ENCODE measurements around the gene LAMP5.

The LAMP5 gene

GRCh38 chr20:9500121-9500520 lies 14.3 kb upstream of the LAMP5 start:
- no peak overlapping the region for H3K4me3 ChIP-seq (ENCODE audit: low read depth, low read length)
- peak; percentile 68 for DNase-seq (ENCODE audit: low read depth)
- TF ChIP-seq MYC (IDR thresholded peaks at IDR 0.05; ENCODE audit: low read depth, low read length) = no peak
- TF ChIP-seq, protein P1, sequence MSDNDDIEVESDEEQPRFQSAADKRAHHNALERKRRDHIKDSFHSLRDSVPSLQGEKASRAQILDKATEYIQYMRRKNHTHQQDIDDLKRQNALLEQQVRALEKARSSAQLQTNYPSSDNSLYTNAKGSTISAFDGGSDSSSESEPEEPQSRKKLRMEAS (IDR thresholded peaks at IDR 0.05; ENCODE audit: low read depth, low read length) = no peak

DNA sequence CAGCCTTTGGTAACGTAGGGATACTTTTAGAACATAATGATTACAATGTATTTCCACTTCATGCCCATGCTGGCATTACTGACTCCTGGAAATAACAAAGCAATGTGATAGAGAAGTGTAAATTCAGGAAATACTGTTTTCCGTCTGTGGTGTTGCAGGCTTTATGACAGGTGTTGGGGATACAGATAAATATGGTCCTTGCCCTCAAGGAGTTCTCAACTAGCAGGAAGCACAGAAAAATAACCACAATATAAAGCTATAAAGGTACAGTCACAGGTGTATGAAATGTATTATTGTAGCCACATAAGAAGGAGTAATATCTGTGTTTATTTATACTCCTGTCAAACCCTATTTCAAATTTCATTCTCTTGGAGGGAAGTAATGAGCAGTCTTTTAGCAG lies 12.9 kb upstream of the LAMP5 start:
- no peak for DNase-seq (ENCODE audit: low read depth)
- H3K4me3 ChIP-seq (ENCODE audit: low read depth, low read length) = no peak overlapping the region
- TF ChIP-seq, protein P2, sequence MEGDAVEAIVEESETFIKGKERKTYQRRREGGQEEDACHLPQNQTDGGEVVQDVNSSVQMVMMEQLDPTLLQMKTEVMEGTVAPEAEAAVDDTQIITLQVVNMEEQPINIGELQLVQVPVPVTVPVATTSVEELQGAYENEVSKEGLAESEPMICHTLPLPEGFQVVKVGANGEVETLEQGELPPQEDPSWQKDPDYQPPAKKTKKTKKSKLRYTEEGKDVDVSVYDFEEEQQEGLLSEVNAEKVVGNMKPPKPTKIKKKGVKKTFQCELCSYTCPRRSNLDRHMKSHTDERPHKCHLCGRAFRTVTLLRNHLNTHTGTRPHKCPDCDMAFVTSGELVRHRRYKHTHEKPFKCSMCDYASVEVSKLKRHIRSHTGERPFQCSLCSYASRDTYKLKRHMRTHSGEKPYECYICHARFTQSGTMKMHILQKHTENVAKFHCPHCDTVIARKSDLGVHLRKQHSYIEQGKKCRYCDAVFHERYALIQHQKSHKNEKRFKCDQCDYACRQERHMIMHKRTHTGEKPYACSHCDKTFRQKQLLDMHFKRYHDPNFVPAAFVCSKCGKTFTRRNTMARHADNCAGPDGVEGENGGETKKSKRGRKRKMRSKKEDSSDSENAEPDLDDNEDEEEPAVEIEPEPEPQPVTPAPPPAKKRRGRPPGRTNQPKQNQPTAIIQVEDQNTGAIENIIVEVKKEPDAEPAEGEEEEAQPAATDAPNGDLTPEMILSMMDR (IDR thresholded peaks at IDR 0.05; ENCODE audit: low read depth, low read length) = no peak
- TF ChIP-seq, protein P1 (IDR thresholded peaks at IDR 0.05; ENCODE audit: low read depth, low read length) = no peak
- TF ChIP-seq MYC (IDR thresholded peaks at IDR 0.05; ENCODE audit: low read depth, low read length) (no peak), POLR2A (IDR thresholded peaks at IDR 0.05; ENCODE audit: extremely low read depth, insufficient read length) (no peak)

DNA sequence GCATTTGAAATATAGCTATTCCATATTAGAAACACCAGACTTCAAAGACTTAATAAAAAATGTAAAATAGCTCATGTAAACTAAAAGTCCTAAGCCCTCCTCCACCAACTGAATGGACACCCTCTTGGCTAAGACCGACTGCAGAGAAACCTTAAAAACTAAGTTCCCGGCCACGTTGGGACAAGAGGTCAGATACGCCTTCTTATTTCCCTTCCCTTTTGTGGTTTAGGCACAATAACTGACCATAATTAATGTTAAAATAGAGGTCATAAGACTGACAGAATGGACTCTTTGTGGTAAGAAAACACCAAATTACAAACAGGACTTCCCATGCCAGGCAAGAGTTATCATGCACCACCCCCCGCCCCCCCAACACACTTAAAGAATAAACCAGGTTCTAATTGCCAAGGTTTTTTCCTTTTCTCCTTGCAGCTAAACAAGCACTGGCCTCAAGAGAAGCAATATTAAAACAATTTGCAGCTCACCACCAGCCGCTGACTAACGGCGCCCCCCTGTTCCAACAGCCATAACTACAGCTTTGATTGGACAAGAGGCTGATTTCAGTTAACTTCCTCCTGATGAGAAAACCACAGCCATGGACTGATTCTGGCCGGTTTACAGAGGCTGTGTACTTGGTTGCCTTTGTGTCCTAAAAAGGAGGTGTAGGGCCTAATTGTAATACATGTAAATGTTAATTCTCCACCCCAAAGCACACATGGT lies 10.7 kb upstream of the LAMP5 start:
- no peak overlapping the region for H3K4me3 ChIP-seq (ENCODE audit: low read depth, low read length)
- TF ChIP-seq POLR2A (IDR thresholded peaks at IDR 0.05; ENCODE audit: extremely low read depth, insufficient read length) = no peak
- TF ChIP-seq, protein P2 (IDR thresholded peaks at IDR 0.05; ENCODE audit: low read depth, low read length) = peak; percentile 21
- peak; percentile 89 for DNase-seq (ENCODE audit: low read depth)

- DNase-seq (ENCODE audit: low read depth) = no peak
- H3K4me3 ChIP-seq (ENCODE audit: low read depth, low read length) = no peak overlapping the region
- no peak for TF ChIP-seq MYC (IDR thresholded peaks at IDR 0.05; ENCODE audit: low read depth, low read length)
- no peak for TF ChIP-seq POLR2A (IDR thresholded peaks at IDR 0.05; ENCODE audit: extremely low read depth, insufficient read length)
- TF ChIP-seq, protein P1 (IDR thresholded peaks at IDR 0.05; ENCODE audit: low read depth, low read length) = no peak
- TF ChIP-seq, protein P2 (IDR thresholded peaks at IDR 0.05; ENCODE audit: low read depth, low read length) = no peak
Observed at GRCh38 chr20:9506280-9506821, 8.0 kb upstream of the LAMP5 start.

DNA sequence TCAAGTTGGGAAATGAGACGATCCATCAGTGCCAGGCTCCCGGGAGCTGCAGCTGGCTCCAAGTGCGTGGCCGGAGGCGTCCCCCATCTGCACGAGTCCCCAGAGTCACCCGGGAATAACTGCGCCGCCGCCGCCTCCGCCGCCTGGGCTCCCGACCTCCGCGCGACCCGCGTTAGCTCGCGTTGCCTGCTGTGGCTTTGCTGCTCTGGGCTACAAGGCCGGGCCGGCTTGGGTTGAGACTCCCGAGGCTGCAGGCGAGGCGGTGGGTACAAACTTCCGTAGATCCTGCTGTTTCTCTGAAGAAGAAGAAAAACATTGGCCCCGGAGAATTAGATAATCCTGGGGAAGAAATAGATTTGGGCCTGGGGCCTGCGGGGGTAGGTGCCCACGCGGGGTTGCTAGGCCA lies 7.4 kb upstream of the LAMP5 start:
- H3K4me3 ChIP-seq (ENCODE audit: low read depth, low read length) = no peak overlapping the region
- TF ChIP-seq POLR2A (IDR thresholded peaks at IDR 0.05; ENCODE audit: extremely low read depth, insufficient read length) (no peak), MYC (IDR thresholded peaks at IDR 0.05; ENCODE audit: low read depth, low read length) (no peak)
- TF ChIP-seq, protein P1 (IDR thresholded peaks at IDR 0.05; ENCODE audit: low read depth, low read length) = no peak
- TF ChIP-seq, protein P2 (IDR thresholded peaks at IDR 0.05; ENCODE audit: low read depth, low read length) = no peak
- no peak for DNase-seq (ENCODE audit: low read depth)

DNA sequence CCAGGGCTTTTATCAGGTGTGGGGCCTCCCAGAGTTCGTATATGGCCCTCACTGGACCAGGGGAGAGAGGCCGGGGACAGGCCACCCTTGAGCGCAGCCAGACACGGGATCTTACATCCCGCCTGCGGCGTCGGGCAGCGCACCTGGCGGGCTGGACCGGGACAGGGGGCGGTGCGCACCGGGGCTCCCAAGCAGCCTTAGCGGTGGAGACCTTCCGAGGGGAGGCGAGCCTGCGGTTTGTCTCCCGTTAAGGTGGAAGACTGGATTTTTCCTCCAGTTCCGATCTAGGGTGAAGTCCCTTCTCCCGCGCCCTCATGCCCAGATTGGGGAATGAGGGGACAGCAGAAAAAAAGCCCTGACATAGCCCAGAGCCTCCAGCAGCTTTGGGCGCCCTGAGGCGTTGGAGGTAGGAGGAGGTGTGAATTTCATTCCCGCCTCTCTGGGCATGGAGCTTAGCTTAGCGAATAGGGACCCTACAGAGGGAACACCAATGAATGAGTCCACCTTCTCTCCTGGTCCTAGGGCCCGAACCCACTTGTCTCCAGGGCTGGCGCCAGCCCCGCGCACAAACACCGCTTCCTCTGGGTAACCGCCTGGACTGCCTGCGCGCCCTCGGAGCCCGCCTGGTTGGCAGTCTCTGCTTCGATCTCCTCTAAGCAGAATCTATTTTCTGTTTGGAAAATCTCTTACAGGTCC lies 6.7 kb upstream of the LAMP5 start:
- DNase-seq (ENCODE audit: low read depth) = no peak
- TF ChIP-seq, protein P2 (IDR thresholded peaks at IDR 0.05; ENCODE audit: low read depth, low read length) = no peak
- TF ChIP-seq MYC (IDR thresholded peaks at IDR 0.05; ENCODE audit: low read depth, low read length) = no peak
- no peak for TF ChIP-seq POLR2A (IDR thresholded peaks at IDR 0.05; ENCODE audit: extremely low read depth, insufficient read length)
- TF ChIP-seq, protein P1 (IDR thresholded peaks at IDR 0.05; ENCODE audit: low read depth, low read length) = no peak
- H3K4me3 ChIP-seq (ENCODE audit: low read depth, low read length) = no peak overlapping the region
